ENCODE measurements around the gene PCDH15. TPM values are rescaled to one million over a fixed set of nuclear protein-coding genes. Genes with fewer than 3 reads are reported as not detected.

PCDH15 gene
- total RNA-seq, 1 donor from 2014 or later: not detected

DNA sequence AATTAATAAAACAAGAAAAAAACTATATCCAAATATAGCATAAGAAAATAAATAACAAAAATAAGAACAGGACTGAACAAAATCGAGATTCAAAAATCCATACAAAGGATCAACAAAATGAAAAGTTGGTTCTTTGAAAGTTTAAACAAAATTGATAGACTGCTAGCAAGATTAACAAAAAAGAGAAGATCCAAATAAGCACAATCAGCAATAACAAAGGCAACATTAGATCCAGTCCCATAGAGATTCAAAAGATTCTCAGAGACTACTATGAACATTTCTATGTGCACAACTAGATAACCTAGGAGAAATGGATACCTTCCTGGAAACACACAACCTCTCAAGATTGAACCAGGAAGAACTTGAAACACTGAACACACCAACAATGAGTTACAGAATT, 534.6 kb downstream of the PCDH15 start:
- no peaks in the 10 kb centered on the region for H3K36me3 Mint-ChIP-seq (ENCODE audit: low read depth)
- DNase-seq (ENCODE audit: low spot score): no peak
- H3K4me1 Mint-ChIP-seq (ENCODE audit: low read depth): no peaks in the 10 kb centered on the region
- H3K9me3 Mint-ChIP-seq (ENCODE audit: low read depth): peaks cover 18% of the 10 kb centered on the region
- H3K27ac Mint-ChIP-seq (ENCODE audit: unreplicated experiment): no peak overlapping the region
- TF ChIP-seq CTCF (IDR thresholded peaks at IDR 0.05): no peak
- H3K4me3 Mint-ChIP-seq (ENCODE audit: unreplicated experiment): no peak overlapping the region
- peaks cover 12% of the 10 kb centered on the region for H3K27me3 Mint-ChIP-seq (ENCODE audit: low read depth)

DNA sequence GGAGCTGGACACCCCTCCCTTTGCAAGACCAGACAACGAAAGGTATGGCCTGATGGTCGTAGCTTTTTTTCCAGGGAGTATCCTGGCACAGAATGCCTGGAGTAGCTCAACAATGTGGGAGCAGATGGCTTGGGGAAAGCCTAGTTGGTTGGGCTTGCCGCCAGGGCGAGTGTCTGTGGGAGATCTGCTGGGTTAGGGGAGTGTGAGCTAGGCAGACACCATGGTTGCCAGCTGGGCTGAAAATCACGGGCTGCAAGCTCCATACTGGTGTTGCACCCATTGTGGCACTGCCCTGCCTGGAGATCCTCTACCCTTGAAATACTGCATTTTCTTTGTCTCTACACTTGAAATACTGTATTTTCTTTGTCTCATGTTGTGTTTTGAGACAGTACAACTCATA, 538.3 kb downstream of the PCDH15 start:
- no peak overlapping the region for H3K27ac Mint-ChIP-seq (ENCODE audit: unreplicated experiment)
- no peak for TF ChIP-seq CTCF (IDR thresholded peaks at IDR 0.05)
- peaks cover 18% of the 10 kb centered on the region for H3K9me3 Mint-ChIP-seq (ENCODE audit: low read depth)
- H3K4me1 Mint-ChIP-seq (ENCODE audit: low read depth): no peaks in the 10 kb centered on the region
- peaks cover 3% of the 10 kb centered on the region for H3K27me3 Mint-ChIP-seq (ENCODE audit: low read depth)
- peak; percentile 52 for DNase-seq (ENCODE audit: low spot score)
- no peaks in the 10 kb centered on the region for H3K36me3 Mint-ChIP-seq (ENCODE audit: low read depth)
- H3K4me3 Mint-ChIP-seq (ENCODE audit: unreplicated experiment): no peak overlapping the region

DNA sequence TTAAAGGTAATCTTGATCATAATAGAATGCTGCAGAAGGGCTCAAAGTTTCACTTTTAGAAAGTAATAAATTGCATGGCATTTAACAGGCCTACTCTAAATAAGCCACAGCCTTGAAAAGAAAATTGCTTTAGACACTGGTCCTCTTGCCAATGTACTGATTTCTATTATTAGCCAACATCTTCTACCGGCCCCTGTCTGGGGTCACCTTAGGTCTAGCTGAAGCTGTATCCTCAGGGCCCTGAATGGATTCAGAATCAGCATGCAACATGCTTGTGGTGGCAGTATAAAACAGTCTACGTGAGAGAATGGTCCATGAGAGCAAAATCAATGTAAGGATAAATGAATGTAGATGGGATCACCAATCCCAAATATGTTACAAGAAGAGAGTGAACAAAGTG, 541.9 kb downstream of the PCDH15 start:
- Mint-ChIP-seq H3K9me3 (ENCODE audit: low read depth) (peaks cover 8% of the 10 kb centered on the region), H3K4me3 (ENCODE audit: unreplicated experiment) (no peak overlapping the region), H3K27me3 (ENCODE audit: low read depth) (peaks cover 2% of the 10 kb centered on the region), H3K36me3 (ENCODE audit: low read depth) (no peaks in the 10 kb centered on the region), H3K4me1 (ENCODE audit: low read depth) (no peaks in the 10 kb centered on the region), H3K27ac (ENCODE audit: unreplicated experiment) (no peak overlapping the region)
- DNase-seq (ENCODE audit: low spot score): no peak
- TF ChIP-seq CTCF (IDR thresholded peaks at IDR 0.05): no peak

DNA sequence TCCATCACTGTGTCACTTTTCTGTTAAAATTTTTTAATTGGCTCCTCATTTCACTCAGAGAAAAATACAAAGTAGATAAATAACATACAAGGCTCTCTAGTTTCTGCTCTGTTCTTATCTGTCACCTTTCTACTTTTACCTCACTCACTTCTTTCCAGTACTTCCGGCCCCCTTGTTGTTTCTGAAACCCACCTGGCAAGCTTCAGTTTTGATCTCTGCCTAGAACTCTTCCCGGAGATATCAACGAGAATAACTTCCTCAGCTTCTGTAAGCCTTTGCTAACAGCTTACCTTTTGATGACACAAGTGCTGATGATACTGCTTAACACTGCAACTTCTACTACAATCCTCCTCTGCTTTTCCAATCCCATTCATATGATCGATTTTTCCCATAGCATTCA, 566.2 kb downstream of the PCDH15 start:
- Mint-ChIP-seq H3K27me3 (ENCODE audit: low read depth) (no peaks in the 10 kb centered on the region), H3K36me3 (ENCODE audit: low read depth) (no peaks in the 10 kb centered on the region), H3K9me3 (ENCODE audit: low read depth) (peaks cover 12% of the 10 kb centered on the region), H3K27ac (ENCODE audit: unreplicated experiment) (no peak overlapping the region), H3K4me3 (ENCODE audit: unreplicated experiment) (no peak overlapping the region), H3K4me1 (ENCODE audit: low read depth) (no peaks in the 10 kb centered on the region)
- TF ChIP-seq CTCF (IDR thresholded peaks at IDR 0.05): no peak
- DNase-seq (ENCODE audit: low spot score): no peak

DNA sequence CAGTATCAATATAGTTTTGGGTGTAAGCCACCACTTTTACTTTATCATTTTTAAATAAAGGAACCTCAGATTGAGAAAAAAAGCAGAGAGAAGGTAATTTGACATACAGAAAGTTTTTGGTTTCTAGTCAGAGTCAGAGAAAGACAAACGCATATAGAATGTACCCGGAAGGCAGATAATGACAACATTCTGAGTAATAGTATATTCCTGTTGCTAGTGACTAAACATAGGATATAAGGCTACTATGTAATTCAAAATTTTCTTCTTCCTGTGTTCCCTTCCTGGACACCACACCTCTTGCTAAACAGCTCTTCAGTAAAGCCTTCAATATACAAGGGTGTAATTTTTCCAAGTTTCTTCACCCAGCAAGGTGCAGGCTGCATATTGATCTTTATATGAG, 597.6 kb downstream of the PCDH15 start:
- Mint-ChIP-seq H3K27ac (ENCODE audit: unreplicated experiment) (no peak overlapping the region), H3K9me3 (ENCODE audit: low read depth) (no peaks in the 10 kb centered on the region), H3K27me3 (ENCODE audit: low read depth) (no peaks in the 10 kb centered on the region), H3K4me3 (ENCODE audit: unreplicated experiment) (no peak overlapping the region), H3K4me1 (ENCODE audit: low read depth) (no peaks in the 10 kb centered on the region), H3K36me3 (ENCODE audit: low read depth) (no peaks in the 10 kb centered on the region)
- no peak for DNase-seq (ENCODE audit: low spot score)
- no peak for TF ChIP-seq CTCF (IDR thresholded peaks at IDR 0.05)
